Motor neuron (in vitro differentiated cells): ENCODE data around the gene ERO1A. TPM values are rescaled to one million over a fixed set of nuclear protein-coding genes. Genes with fewer than 3 reads are reported as not detected.
A peak's percentile ranks its signal among the peaks of the same experiment; 100 is the strongest.

ENCODE experiments used
- ATAC-seq, 8 experiments: fragments of 200-7000 bp; cut with Tn5 transposase; replicated peaks in 6 of 8; 2 replicates each; pipeline ENCODE4 v1.8.0; 2021; ENCODE audit warnings: mild to moderate bottlenecking in 8 of 8, moderate library complexity in 8 of 8
- H3K27ac ChIP-seq, 2 donors: fragments of 250-450 bp; sonication (Bioruptor Pico); 2 replicates each; pipeline ENCODE4 v1.9.0; 2021; ENCODE audit warnings: antibody characterized with exemption in 2 of 2, mild to moderate bottlenecking in 2 of 2, moderate library complexity in 1 of 2
- H3K4me1 ChIP-seq, 2 donors: fragments of 250-450 bp; sonication (Bioruptor Pico); replicated peaks in 1 of 2; 2 replicates each; pipeline ENCODE4 v1.6.1; 2021; ENCODE audit warnings: antibody characterized with exemption in 2 of 2, mild to moderate bottlenecking in 2 of 2, moderate library complexity in 1 of 2
- H3K4me3 ChIP-seq, 5 donors: fragments of 250-450 bp; sonication (Bioruptor Pico); 2 replicates each; pipeline ENCODE4 v1.9.0; 2021; ENCODE audit warnings: antibody characterized with exemption in 5 of 5, mild to moderate bottlenecking in 5 of 5, moderate library complexity in 4 of 5
- WGBS, 10 experiments: fragments of 450-650 bp; shearing (Covaris generic); methylation state at CpG; one replicate each; pipeline ENCODE4 v1.0.0; 2022; 5-methylcytosine and 5-hydroxymethylcytosine counted together
- in situ Hi-C, 9 experiments: fragments of 400-800 bp; cut with MboI; loops; one replicate each; pipeline ENCODE4 v1.15.0; 2021; ENCODE audit warnings: low sequenced_read_pairs in 9 of 9, low pct_unique_long_range_greater_than_20kb in 2 of 9; ENCODE audit not compliant: unreplicated experiment in 9 of 9
- total RNA-seq, 8 experiments: library from RNA; unstranded; fragments of 300-600 nt; gene quantifications; 2 replicates each; pipeline versions ENCODE4 v1.2.3 to v1.2.4, GENCODE V29; 2022

The ERO1A gene
- total RNA-seq, 8 experiments from 2014 or later, result 16.3 to 37.4 (median 24.8) TPM

DNA sequence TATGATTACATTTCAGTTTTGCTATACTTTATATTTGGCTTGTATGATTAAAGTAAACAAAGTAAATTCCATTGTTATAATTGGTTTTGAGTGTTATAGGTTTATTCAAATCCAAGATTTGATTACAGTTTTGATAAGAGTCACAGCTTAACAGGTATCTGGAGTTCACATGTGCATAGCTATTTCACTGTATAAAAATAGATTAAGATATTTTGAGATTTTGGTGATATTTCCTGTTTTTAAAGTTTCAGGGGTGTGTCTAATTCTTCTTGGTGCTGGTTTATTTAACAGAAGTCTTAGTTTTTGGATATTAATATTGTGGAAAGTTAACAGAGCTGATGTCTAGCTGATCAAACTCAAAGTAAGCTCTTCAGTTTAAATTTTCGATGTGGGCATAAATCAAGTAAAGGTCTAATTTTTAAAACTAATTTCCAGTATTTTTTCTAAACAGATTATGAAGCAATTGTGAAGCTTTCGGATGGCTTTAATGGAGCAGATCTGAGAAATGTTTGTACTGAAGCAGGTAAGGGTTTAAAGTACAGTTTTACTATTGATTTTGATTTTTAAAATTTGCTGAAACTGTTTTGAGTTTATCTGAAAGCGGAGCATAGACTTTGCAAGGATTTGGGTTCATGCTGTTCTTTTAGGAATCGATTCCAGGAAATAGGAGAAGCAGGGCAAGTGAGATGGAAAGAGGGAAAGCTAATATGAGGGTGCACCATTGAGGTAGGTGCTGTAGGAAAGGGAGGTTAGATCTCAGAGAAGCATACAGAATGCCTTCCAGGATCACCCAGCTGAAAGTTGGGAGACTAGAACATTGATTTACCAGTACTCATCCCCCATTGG lies 28.4 kb upstream of the ERO1A start:
- Histone ChIP-seq H3K4me3 (no peak overlapping the region), H3K4me1 (no peaks in the 10 kb centered on the region), H3K27ac (no peak overlapping the region)
- 80 to 100% (median 98%) methylated on average over 1 to 4 of the region's 4 CpGs for WGBS, 10 experiments
- in situ Hi-C loops, result no loop called here
- ATAC-seq, result no peak

DNA sequence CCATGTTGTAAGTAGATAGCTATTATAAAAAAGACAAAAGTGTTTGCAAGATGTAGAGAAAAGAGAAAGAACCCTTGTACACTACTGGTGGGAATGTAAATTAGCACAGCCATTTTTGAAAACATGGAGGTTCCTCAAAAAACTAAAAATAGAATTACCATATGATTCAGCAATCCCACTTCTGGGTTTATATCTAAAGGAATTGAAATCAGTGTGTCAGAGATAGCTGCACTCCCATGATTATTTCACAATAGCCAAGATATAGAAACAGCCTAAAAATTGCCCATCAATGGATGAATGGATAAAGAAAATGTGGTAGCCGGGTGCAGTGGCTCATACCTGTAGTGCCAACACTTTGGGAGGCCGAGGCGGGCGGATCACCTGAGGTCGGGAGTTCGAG lies 20.8 kb upstream of the ERO1A start:
- ATAC-seq, result no peak
- Histone ChIP-seq H3K27ac (no peak overlapping the region), H3K4me1 (no peaks in the 10 kb centered on the region), H3K4me3 (no peak overlapping the region)
- 94 to 100% (median 100%) methylated on average over 1 to 6 of the region's 6 CpGs; no CpG with 5 or more reads in 5 of the 10 experiments for WGBS, 10 experiments
- in situ Hi-C loops, result no loop called here

DNA sequence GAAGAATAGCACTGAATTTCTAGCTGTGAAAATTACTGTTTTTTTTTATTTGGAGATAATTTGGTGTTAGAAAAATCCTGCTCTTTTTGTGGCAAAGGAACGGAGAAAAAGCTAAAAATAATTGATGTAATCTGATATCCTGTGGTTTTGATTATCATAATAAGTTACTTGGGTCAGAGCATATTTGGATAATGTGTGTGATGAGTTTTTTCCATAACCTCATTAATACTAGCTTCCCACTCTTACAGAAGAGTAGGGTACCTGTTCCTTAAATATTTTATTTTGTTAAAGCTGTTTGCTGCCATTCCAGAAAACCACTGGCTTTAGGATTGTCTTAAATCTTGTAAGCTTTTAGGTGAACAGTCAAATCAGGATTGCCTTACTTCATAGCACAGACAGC lies 16.3 kb upstream of the ERO1A start:
- H3K4me3 ChIP-seq, result no peak overlapping the region
- no peak for ATAC-seq
- H3K27ac ChIP-seq, result no peak overlapping the region
- in situ Hi-C loops, result no loop called here
- H3K4me1 ChIP-seq, result peaks cover 0 to 10% of the 10 kb centered on the region in 2 donors
- 0 to 100% (median 80%) methylated on average over 1 of the region's 1 CpG; no CpG with 5 or more reads in 1 of the 10 experiments for WGBS, 10 experiments

DNA sequence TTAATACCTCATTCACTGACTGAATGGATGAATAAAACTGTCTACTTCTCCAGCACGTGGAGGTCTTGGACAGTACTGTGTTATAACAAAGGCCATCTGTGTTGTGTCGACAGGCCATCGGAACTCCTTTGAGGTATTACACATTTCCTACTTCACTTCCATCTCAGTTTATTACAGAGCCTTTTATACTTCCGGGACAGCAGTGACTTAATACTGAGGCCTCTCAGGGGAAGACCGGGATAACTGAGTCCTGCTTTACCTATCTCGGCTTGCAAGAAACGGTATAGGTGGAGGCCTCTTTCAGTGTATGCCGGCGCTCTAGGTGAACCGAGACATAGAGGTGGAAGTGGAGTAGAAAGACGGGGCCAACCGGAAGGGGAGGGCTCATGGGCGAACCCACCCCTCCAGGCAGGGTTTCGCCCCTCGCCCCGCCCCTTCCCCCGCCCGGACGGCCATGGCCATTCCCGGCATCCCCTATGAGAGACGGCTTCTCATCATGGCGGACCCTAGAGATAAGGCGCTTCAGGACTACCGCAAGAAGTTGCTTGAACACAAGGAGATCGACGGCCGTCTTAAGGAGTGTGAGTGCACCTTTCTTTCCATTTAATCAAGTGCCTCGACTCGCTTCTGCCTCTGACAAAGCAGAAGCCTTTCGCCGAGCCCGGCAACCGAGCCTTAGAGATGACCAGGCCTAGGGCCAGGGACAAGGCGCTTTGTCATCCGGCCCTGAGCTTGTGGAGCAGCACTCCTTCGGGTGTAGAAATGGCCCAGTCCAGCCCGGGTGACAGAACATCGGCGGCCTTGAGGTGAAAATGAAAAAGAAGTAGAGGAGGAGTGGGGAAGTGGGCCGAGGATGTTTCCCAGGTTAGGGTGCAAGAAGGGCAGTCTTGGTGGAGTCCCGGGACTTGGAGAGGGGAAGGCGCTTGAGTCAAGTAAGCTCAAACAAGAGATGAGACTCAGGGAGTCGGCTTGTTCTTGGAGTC lies 11.7 kb upstream of the ERO1A start, which contains the start of gene PSMC6:
Gene PSMC6 (plus strand): TSS at position 477 of the 983 bp plus-strand sequence. CDS start 20 bp downstream, at position 497.
- in situ Hi-C loops, result no loop called here
- peak; percentile 90 to 98 (median 98) for ATAC-seq
- peak within 1 kb of the TSS; percentile 62 to 94 (median 68) for H3K4me3 ChIP-seq
- peaks cover 4 to 16% of the 10 kb centered on the region in 2 donors for H3K4me1 ChIP-seq
- WGBS, 10 experiments, result 0 to 33% (median 1%) methylated on average over 3 to 26 of the region's 43 CpGs
- H3K27ac ChIP-seq, result peak within 1 kb of the TSS; percentile 81 to 91

DNA sequence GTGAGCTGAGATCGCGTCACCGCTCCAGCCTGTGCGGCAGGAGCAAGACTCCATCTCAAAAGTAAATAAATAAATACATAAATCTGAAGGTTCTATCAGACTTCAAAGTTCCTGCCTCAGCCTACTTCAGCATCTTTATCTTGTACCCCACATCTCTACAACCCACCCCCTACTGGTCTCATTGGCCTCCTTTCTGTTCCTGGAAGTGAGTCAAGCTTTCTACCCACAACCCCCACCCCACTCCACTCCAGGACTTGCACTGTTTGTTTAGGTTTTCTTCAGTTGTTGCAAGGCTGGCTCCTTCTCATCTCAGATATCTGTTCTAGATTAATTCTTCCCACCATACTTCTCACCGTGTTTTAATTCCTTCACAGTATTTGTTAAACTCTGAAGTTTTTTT lies 10.9 kb upstream of the ERO1A start:
- peak in 1 of 8 experiments; percentile 2 for ATAC-seq
- 0 to 100% (median 90%) methylated on average over 1 to 5 of the region's 5 CpGs; no CpG with 5 or more reads in 3 of the 10 experiments for WGBS, 10 experiments
- Histone ChIP-seq H3K4me1 (peaks cover 4 to 16% of the 10 kb centered on the region in 2 donors), H3K4me3 (peak overlapping the region; percentile 62 to 94 (median 68)), H3K27ac (peak overlapping the region; percentile 81 to 91)
- in situ Hi-C loops, result no loop called here

DNA sequence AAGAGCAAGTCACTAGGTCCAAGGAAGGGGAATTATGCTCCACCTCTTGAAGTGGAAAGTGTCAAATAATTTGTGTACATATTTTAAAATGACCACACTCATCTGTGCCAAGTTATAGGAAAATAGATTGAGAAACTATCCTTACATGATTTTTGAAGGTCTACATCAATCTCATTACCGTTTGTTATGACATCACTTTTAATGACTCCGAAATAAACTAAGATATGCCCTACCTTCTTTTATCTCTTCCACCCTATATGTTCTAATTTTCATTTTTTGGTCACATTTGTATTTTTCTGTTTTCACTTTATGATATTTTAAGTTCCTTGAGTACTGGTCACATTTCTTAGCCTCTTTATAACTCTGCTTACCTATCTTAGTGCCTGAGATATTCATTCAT lies 8.3 kb upstream of the ERO1A start:
- ATAC-seq, result no peak
- Histone ChIP-seq H3K27ac (no peak overlapping the region), H3K4me1 (peaks cover 4 to 13% of the 10 kb centered on the region in 2 donors), H3K4me3 (no peak overlapping the region)
- WGBS, 10 experiments, result 72 to 100% (median 92%) methylated on average over 1 to 2 of the region's 2 CpGs; no CpG with 5 or more reads in 1 of the 10 experiments
- in situ Hi-C loops, result no loop called here

DNA sequence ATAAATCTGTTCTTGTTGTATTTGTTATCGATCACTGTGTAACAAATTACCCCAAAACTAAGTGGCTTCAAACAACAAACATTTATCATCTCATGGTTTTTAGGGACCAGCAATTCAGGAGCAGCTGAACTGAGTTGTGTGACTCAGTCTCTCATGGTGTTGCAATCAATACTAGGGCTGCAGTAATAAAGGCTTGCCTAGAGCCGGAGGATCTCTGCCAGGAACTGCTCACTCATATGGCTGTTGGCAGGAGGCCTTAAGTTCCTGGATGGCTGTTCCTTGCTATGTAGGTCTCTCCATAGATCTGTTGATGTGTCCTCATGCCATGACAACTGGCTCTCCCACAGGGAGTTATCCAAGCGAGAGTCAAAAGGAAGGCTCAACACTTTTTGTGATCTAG lies 7.9 kb upstream of the ERO1A start:
- 0 to 100% (median 91%) methylated on average over 1 to 3 of the region's 3 CpGs; no CpG with 5 or more reads in 3 of the 10 experiments for WGBS, 10 experiments
- Histone ChIP-seq H3K4me1 (peaks cover 4 to 9% of the 10 kb centered on the region in 2 donors), H3K4me3 (no peak overlapping the region), H3K27ac (no peak overlapping the region)
- ATAC-seq, result peak in 2 of 8 experiments; percentile 5 to 33
- in situ Hi-C loops, result no loop called here

DNA sequence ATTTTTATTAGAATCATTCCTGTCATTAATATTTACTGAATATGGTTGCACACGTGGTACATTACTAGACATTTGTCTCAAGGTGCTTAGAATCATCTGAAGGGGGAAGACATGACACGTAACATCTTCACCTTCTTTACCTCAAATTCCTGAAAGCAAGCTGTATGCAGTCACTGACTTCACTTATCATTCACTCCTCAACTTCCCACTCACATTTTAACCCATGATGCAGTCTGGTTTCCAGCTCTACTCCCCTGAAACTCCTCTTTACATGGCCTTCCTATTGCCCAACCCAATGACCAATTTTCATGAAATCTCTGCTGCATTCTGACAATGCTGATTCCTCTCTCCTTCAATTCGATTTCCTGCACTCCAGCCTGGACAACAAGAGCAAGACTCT lies 5.9 kb upstream of the ERO1A start:
- H3K4me3 ChIP-seq, result no peak overlapping the region
- in situ Hi-C loops, result no loop called here
- no peak overlapping the region for H3K27ac ChIP-seq
- 49 to 100% (median 83%) methylated on average over 1 to 3 of the region's 3 CpGs; no CpG with 5 or more reads in 1 of the 10 experiments for WGBS, 10 experiments
- peaks cover 2% of the 10 kb centered on the region in 2 donors for H3K4me1 ChIP-seq
- no peak for ATAC-seq

DNA sequence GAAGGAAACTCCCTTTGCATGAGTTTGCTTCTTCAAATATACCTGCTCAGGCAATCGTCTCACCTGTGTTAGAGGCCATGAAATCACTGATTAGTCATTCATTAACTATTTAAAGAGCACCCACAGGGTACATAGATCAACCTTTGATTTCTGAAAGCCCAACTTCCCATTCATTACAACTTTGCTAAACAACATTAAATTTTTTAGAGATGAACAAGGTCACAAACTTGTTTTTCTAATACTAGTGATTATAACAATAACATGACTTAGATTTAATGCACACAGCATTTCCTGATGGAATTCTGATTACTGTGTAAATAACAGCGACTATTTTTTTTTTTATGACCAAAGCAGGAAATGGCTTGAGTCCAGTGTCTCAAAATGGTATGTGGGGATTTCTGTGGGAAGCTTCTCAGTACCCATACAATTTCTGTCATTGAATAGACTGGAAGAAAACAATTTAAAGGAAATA lies 5.4 kb upstream of the ERO1A start:
- H3K4me1 ChIP-seq, result no peaks in the 10 kb centered on the region
- WGBS, 10 experiments, result 30 to 100% (median 61%) methylated on average over 1 to 2 of the region's 2 CpGs
- ATAC-seq, result no peak
- in situ Hi-C loops, result no loop called here
- H3K4me3 ChIP-seq, result no peak overlapping the region
- H3K27ac ChIP-seq, result no peak overlapping the region

DNA sequence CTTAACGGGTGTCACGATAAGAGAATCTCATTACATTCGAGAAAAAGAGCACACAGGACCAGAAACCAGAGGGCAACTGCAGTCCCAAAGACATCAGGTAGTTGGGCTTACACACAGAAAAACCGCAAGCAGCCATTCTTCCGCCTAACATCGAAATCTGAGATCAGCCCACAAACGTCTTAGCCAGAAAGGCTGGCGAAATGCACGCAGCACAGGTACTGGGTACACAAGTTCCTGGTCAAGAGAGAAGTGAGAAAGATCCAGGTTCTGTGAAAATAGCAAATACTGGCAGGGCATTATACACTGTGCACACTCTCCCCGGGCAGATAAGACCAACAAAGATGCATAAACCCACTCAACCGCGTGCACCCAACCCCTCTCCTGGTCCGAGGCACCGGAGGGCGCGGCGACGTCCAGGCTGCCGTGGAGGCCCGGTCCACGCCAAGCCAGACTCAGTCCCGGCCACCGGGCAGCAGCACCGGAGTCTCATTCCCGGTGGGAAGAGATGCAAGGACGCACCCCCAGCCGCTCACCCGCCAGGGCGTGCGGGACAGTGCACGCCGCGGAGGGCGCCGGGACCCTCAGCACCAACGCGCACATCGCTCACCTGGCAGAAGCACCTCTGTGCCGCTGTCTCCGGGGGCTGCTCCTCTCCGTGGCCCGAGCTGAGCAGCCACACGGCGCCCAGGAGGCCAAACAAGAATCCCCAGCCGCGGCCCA lies 437 bp downstream of the ERO1A start:
- ATAC-seq, result peak; percentile 44 to 62 (median 56)
- peak overlapping the region; percentile 90 to 91 for H3K27ac ChIP-seq
- in situ Hi-C loops, result loop anchor here in 1 of 9 experiments (25.0 kb wide), 1 partner anchor 383 kb away; the partner anchor contains the start of gene PTGER2
- peaks cover 12 to 23% of the 10 kb centered on the region in 2 donors for H3K4me1 ChIP-seq
- peak overlapping the region; percentile 65 to 96 (median 86) for H3K4me3 ChIP-seq
- WGBS, 10 experiments, result 0 to 6% (median 0%) methylated on average over 1 to 11 of the region's 46 CpGs; no CpG with 5 or more reads in 1 of the 10 experiments

DNA sequence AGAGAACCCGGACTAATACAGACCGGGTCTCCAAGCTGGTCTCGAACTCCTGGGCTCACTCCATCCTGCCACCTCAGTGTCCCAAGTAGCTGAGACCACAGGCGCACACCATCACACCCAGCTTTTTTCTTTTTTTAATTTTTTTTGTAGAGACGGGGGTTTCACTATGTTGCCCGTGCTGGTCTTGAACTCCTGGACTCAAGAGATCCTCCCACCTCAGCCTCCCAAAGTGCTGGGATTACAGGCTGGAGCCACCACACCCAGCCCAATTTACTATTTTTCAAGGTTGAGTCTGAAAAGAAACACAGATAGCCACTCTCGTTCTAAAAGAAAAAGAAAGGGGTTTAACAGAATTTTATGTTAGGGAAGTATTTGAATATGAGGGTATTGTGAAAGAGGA lies 1.8 kb downstream of the ERO1A start:
- 64 to 100% (median 90%) methylated on average over 1 to 7 of the region's 7 CpGs for WGBS, 10 experiments
- H3K4me3 ChIP-seq, result peak overlapping the region in 3 of 5 donors; percentile 14 to 96 (median 84)
- peaks cover 12 to 23% of the 10 kb centered on the region in 2 donors for H3K4me1 ChIP-seq
- in situ Hi-C loops, result loop anchor here in 1 of 9 experiments (25.0 kb wide), 1 partner anchor 381 kb away; the partner anchor contains the start of gene PTGER2
- no peak overlapping the region for H3K27ac ChIP-seq
- ATAC-seq, result no peak

DNA sequence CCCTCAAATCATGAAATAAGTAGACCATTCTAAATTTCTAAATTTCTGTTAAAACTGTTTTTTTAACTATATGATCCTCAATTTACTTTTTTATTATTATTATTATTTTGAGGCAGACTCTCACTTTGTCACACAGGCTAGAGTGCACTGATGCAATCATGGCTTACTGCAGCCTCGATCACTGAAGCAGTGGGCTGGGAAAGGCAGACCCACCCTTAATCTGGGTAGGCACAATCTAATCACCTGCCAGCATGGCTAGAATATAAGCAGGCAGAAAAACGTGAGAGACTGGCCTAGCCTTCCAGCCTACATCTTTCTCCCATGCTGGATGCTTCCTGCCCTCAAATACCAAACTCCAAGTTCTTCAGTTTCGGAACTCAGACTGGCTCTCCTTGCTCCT lies 2.3 kb downstream of the ERO1A start:
- Histone ChIP-seq H3K4me1 (peaks cover 12 to 23% of the 10 kb centered on the region in 2 donors), H3K4me3 (peak overlapping the region in 3 of 5 donors; percentile 14 to 96 (median 84)), H3K27ac (no peak overlapping the region)
- in situ Hi-C loops, result loop anchor here in 1 of 9 experiments (25.0 kb wide), 1 partner anchor 381 kb away; the partner anchor contains the start of gene PTGER2
- no peak for ATAC-seq
- 14 to 100% (median 68%) methylated on average over 1 to 3 of the region's 3 CpGs for WGBS, 10 experiments
